Upper lobe of left lung (tissue), 6 donors: ENCODE results near the gene PROSER3. TPM values are rescaled to one million over a fixed set of nuclear protein-coding genes. Genes with fewer than 3 reads are reported as not detected.

Experiments used
- ATAC-seq, 2 donors: fragments of 200-7000 bp; cut with Tn5 transposase; one replicate each; pipeline ENCODE4 v1.9.1; 2022; ENCODE audit warnings: mild to moderate bottlenecking in 2 of 2, moderate library complexity in 2 of 2; ENCODE audit not compliant: low FRiP score in 2 of 2
- DNase-seq, 2 donors: peaks; one replicate each; pipeline ENCODE4 v3.0.0-alpha.2; 2019 to 2020
- H3K27ac ChIP-seq, 4 donors: fragments of 200-600 bp; sonication (generic); one replicate each; pipeline ENCODE4 v1.5.1; 2016 to 2019
- H3K27me3 ChIP-seq, 4 donors: fragments of 200-600 bp; sonication (generic); one replicate each; pipeline ENCODE4 v1.5.1; 2017 to 2019
- H3K36me3 ChIP-seq, 4 donors: fragments of 200-600 bp; sonication (generic); one replicate each; pipeline ENCODE4 v1.5.1; 2016 to 2019
- H3K4me1 ChIP-seq, 4 donors: fragments of 200-600 bp; sonication (generic); one replicate each; pipeline ENCODE4 v1.5.1; 2018 to 2019
- H3K4me3 ChIP-seq, 4 donors: fragments of 200-600 bp; sonication (generic); one replicate each; pipeline ENCODE4 v1.5.1; 2017 to 2019; ENCODE audit warnings: mild to moderate bottlenecking in 2 of 4, moderate library complexity in 1 of 4
- H3K9me3 ChIP-seq, 4 donors: fragments of 200-600 bp; sonication (generic); one replicate each; pipeline ENCODE4 v1.5.1; 2018 to 2019
- CTCF ChIP-seq, 6 experiments: fragments of 450-650 bp in 4 of 6; fragments of 200-600 bp in 2 of 6; sonication (generic) in 2 of 6; IDR thresholded peaks; one replicate each; pipeline ENCODE4 v1.5.1; 2016 to 2019; ENCODE audit warnings: antibody characterized with exemption in 6 of 6
- EP300 ChIP-seq, 4 donors: sonication (generic); formaldehyde crosslinking; IDR thresholded peaks; one replicate each; pipeline ENCODE4 v1.5.1; 2017; ENCODE audit warnings: antibody characterized with exemption in 4 of 4, control low read depth in 2 of 4
- POLR2A ChIP-seq, 4 donors: fragments of 450-650 bp; IDR thresholded peaks; one replicate each; pipeline ENCODE4 v1.5.1; 2016 to 2017; ENCODE audit warnings: antibody characterized with exemption in 4 of 4, mild to moderate bottlenecking in 2 of 4
- POLR2AphosphoS5 ChIP-seq, 2 donors: sonication (generic); formaldehyde crosslinking; IDR thresholded peaks; one replicate each; pipeline ENCODE4 v1.5.1; 2017; ENCODE audit warnings: antibody characterized with exemption in 2 of 2
- WGBS, 2 donors: methylation state at CpG; one replicate each; pipeline ENCODE4 v1.1.5; 2017 to 2018; 5-methylcytosine and 5-hydroxymethylcytosine counted together
- total RNA-seq, 6 donors: library from RNA; depleted of rRNA in 4 of 6; stranded (reverse); fragments of >200 nt in 4 of 6; gene quantifications; one replicate each; pipeline versions ENCODE4 v1.1.0 to v1.2.1, GENCODE V29; 2016 to 2021
- donor health status: DM: no; HTN: no; CAD: no; lungs with moderate emphysema.
- donor health status: DM: no; HTN: yes; CAD: no; lungs with severe emphysema.

Gene PROSER3
- total RNA-seq, 6 donors from 2014 or later = 13.8 to 32.5 (median 19.5) TPM

GRCh38 chr19:35781650-35782049 lies 23.7 kb downstream of the PROSER3 start:
- ATAC-seq (no peak), DNase-seq (peak in 1 of 2 donors; percentile 50)
- Histone ChIP-seq H3K36me3 (peaks cover 0 to 46% (median 26%) of the 10 kb centered on the region in 4 donors), H3K9me3 (no peaks in the 10 kb centered on the region), H3K27ac (no peak overlapping the region), H3K4me1 (peaks cover 0 to 2% (median under 1%) of the 10 kb centered on the region in 4 donors), H3K27me3 (no peaks in the 10 kb centered on the region), H3K4me3 (no peak overlapping the region)
- TF ChIP-seq POLR2A (IDR thresholded peaks at IDR 0.05) (no peak), EP300 (IDR thresholded peaks at IDR 0.05) (no peak), CTCF (IDR thresholded peaks at IDR 0.05) (no peak), POLR2AphosphoS5 (IDR thresholded peaks at IDR 0.05) (no peak)
- WGBS, 2 donors = 87% methylated on average over 9 of the region's 9 CpGs

GRCh38 chr19:35782589-35782988 lies 24.6 kb downstream of the PROSER3 start:
- WGBS, 2 donors = 90 to 96% methylated on average over 8 to 12 of the region's 12 CpGs
- Histone ChIP-seq H3K36me3 (peaks cover 0 to 46% (median 26%) of the 10 kb centered on the region in 4 donors), H3K27me3 (no peaks in the 10 kb centered on the region), H3K4me1 (no peaks in the 10 kb centered on the region), H3K9me3 (no peaks in the 10 kb centered on the region), H3K27ac (no peak overlapping the region), H3K4me3 (no peak overlapping the region)
- ATAC-seq (no peak), DNase-seq (peak in 1 of 2 donors; percentile 57)
- TF ChIP-seq POLR2AphosphoS5 (IDR thresholded peaks at IDR 0.05) = no peak
- TF ChIP-seq CTCF (IDR thresholded peaks at IDR 0.05) = no peak
- no peak for TF ChIP-seq POLR2A (IDR thresholded peaks at IDR 0.05)
- TF ChIP-seq EP300 (IDR thresholded peaks at IDR 0.05) = no peak

GRCh38 chr19:35783469-35784434 lies 25.8 kb downstream of the PROSER3 start:
- Histone ChIP-seq H3K9me3 (no peaks in the 10 kb centered on the region), H3K4me3 (no peak overlapping the region), H3K27me3 (no peaks in the 10 kb centered on the region), H3K27ac (no peak overlapping the region), H3K4me1 (no peaks in the 10 kb centered on the region), H3K36me3 (peaks cover 0 to 44% (median 23%) of the 10 kb centered on the region in 4 donors)
- WGBS, 2 donors = 88 to 89% methylated on average over 22 to 26 of the region's 28 CpGs
- DNase-seq (peak in 1 of 2 donors; percentile 76), ATAC-seq (no peak)
- TF ChIP-seq CTCF (IDR thresholded peaks at IDR 0.05) = no peak
- no peak for TF ChIP-seq EP300 (IDR thresholded peaks at IDR 0.05)
- TF ChIP-seq POLR2A (IDR thresholded peaks at IDR 0.05) = no peak

GRCh38 chr19:35784503-35785338 lies 26.7 kb downstream of the PROSER3 start:
- TF ChIP-seq POLR2A (IDR thresholded peaks at IDR 0.05) = no peak
- no peak for TF ChIP-seq EP300 (IDR thresholded peaks at IDR 0.05)
- no peak for TF ChIP-seq POLR2AphosphoS5 (IDR thresholded peaks at IDR 0.05)
- TF ChIP-seq CTCF (IDR thresholded peaks at IDR 0.05) = no peak

More at GRCh38 chr19:35784503-35785338, 26.7 kb downstream of the PROSER3 start:
- DNase-seq (peak in 1 of 2 donors; percentile 75), ATAC-seq (no peak)
- H3K9me3 ChIP-seq = no peaks in the 10 kb centered on the region
- H3K36me3 ChIP-seq = peaks cover 0 to 40% (median 23%) of the 10 kb centered on the region in 4 donors
- no peaks in the 10 kb centered on the region for H3K4me1 ChIP-seq
- H3K4me3 ChIP-seq = no peak overlapping the region
- WGBS, 2 donors = 89 to 90% methylated on average over 17 to 18 of the region's 45 CpGs
- H3K27me3 ChIP-seq = no peaks in the 10 kb centered on the region
- no peak overlapping the region for H3K27ac ChIP-seq
